Activated T-cell treated with anti-CD3 and anti-CD28 coated beads, Interleukin-2, amount 50 U/mL, for 4 hours (primary cell): ENCODE data around the gene ITGB4. TPM values are rescaled to one million over a fixed set of nuclear protein-coding genes. Genes with fewer than 3 reads are reported as not detected.
A peak's percentile ranks its signal among the peaks of the same experiment; 100 is the strongest.

Experiments
- ATAC-seq, 2 donors: fragments of 200-7000 bp; cut with Tn5 transposase; one replicate each; pipeline ENCODE4 v1.10.0; 2021
- DNase-seq: peaks from one replicate; pipeline ENCODE4 v3.0.0-alpha.2; 2020
- H3K27me3 Mint-ChIP-seq: one replicate; pipeline ENCODE4 v1.8.0; 2021; ENCODE audit warnings: low read depth, mixed read lengths
- H3K36me3 Mint-ChIP-seq: one replicate; pipeline ENCODE4 v1.8.0; 2022; ENCODE audit warnings: mixed read lengths; ENCODE audit not compliant: insufficient read depth
- H3K4me1 Mint-ChIP-seq: one replicate; pipeline ENCODE4 v1.8.0; 2021; ENCODE audit warnings: low read depth, mixed read lengths
- H3K4me3 Mint-ChIP-seq: one replicate; pipeline ENCODE4 v1.8.0; 2021; ENCODE audit warnings: mild to moderate bottlenecking, moderate library complexity, mixed read lengths
- H3K9me3 Mint-ChIP-seq: one replicate; pipeline ENCODE4 v1.8.0; 2021; ENCODE audit warnings: mixed read lengths
- total RNA-seq, 3 donors: library from RNA; stranded (reverse); gene quantifications; one replicate each; pipeline ENCODE4 v1.2.1, GENCODE V29; 2021

The ITGB4 gene
- total RNA-seq = 1 to 10 TPM in 2 of 3 donors, under 1 TPM in 1; 0.63 to 2.3 (median 1.6) TPM

DNA sequence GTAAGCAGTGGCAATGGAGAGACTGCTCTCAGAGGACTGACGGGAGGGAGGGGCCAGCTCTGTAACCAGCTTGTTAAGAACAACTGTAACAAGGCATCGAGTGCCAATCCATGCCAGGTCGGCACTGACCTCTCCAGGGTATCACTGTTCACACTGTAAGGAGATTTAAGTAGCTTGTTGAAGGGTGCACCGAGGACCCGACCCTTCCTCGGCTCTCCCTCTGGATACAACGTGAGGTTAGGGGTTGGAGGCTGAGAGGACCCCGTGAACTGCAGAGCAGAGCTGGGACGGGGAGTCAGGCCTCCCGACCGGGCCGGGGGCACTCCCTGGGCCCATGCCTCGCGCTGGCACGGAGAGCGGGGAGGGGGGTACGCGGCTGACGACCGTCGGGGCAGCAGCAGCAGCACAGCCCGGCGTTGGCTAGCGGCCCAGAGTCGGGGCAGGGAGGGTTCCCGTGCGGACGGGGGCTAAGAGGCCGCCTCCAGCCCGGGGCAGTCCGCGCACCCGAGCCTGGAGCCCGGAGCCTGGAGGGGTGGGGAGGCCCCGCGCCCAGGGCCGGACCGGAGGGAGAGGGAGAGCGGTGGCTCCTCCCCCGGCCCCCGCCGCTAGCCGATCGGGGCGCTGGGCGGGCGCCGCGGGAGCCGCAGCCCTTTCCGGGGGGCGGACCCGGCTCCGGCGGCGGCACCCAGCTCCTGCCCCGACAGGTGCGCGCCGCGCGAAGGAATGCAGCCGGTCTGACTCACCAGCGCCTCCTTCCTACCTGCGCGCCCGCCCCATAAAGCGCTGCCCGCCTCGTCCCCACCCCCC, at the start of gene ITGB4:
Gene ITGB4, plus strand, starts transcription at position 804 of the 807 bp plus-strand sequence. CDS start 3,245 bp downstream, outside the sequence.
- no peaks in the 10 kb centered on the region for H3K36me3 Mint-ChIP-seq
- no peaks in the 10 kb centered on the region for H3K9me3 Mint-ChIP-seq
- DNase-seq (peak; percentile 56), ATAC-seq (peak; percentile 91 to 93)
- H3K4me3 Mint-ChIP-seq = peak within 1 kb of the TSS; percentile 75
- peaks cover 5% of the 10 kb centered on the region for H3K27me3 Mint-ChIP-seq
- H3K4me1 Mint-ChIP-seq = peaks cover 6% of the 10 kb centered on the region

DNA sequence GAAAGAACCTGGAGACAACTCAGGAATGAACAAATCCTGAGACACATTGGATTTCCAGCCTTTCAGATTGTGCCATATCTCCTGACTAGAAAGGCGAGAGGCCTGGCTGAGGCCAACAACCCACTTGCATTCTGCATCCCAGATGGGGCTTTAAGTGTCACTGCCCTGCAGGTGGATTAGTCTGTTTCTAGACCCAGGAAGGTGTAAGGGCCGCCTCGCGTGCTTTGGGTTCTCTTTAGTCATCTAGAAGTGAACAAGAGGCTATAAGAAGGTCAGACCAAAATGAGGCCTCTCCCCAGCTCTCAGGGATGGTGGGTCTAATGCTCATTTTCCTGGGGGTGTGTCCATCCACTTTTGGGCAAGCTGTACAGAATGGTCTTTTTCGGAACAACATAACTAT, 49.2 kb upstream of the ITGB4 start:
- peaks cover 29% of the 10 kb centered on the region for H3K36me3 Mint-ChIP-seq
- H3K27me3 Mint-ChIP-seq = no peaks in the 10 kb centered on the region
- no peaks in the 10 kb centered on the region for H3K9me3 Mint-ChIP-seq
- peaks cover 25% of the 10 kb centered on the region for H3K4me1 Mint-ChIP-seq
- ATAC-seq = no peak
- H3K4me3 Mint-ChIP-seq = no peak overlapping the region
- no peak for DNase-seq

DNA sequence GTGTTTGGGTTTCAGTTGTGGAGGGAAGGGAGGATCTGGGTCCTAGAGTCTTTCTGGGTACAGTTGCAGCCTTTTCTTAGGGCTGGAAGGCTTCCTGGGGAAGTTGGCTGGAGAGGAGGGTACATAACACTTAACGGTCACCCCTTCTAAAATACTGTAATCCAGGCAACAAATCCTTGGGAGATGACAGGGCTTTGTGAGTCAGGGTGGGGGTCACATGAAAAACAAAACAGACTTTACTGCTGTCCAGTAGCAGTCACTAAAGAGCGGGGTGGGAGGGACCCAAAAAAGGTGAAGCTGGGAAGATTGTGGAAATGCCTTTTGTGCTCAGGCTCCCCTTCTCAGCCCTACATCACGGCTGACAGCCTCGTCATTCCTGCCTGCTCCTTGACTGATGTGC, 47.8 kb upstream of the ITGB4 start:
- ATAC-seq (no peak), DNase-seq (no peak)
- H3K36me3 Mint-ChIP-seq = peaks cover 29% of the 10 kb centered on the region
- no peaks in the 10 kb centered on the region for H3K27me3 Mint-ChIP-seq
- peaks cover 18% of the 10 kb centered on the region for H3K4me1 Mint-ChIP-seq
- no peak overlapping the region for H3K4me3 Mint-ChIP-seq
- no peaks in the 10 kb centered on the region for H3K9me3 Mint-ChIP-seq

GRCh38 chr17:75676461-75676860, 44.8 kb upstream of the ITGB4 start:
- ATAC-seq = no peak
- peaks cover 6% of the 10 kb centered on the region for H3K4me1 Mint-ChIP-seq
- no peaks in the 10 kb centered on the region for H3K9me3 Mint-ChIP-seq
- H3K27me3 Mint-ChIP-seq = no peaks in the 10 kb centered on the region
- H3K4me3 Mint-ChIP-seq = no peak overlapping the region
- peaks cover 23% of the 10 kb centered on the region for H3K36me3 Mint-ChIP-seq
- DNase-seq = no peak

DNA sequence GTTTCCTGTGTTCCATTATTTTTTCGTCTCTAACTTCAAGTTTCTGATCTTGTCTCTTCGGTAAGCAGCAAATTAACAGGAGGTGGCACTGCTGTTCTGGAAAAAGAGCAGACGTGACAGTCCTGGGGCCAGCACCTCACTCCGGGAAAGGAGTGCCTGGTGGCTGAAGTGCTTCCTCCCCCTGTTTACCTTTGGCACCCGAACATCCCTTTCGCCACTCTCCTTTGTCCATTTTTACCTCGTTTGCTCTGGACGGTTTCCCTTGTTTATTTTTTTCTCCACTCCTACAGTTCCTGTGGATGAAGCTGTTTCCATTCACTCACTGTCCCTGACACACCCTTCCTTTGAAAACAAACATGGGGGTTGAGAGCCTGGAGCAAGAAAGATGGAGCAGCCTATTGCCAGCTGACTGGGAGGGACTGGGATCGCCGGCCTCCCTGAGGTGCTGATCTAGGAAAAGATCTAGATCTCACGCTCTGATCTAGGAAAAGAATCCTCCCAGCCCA, 41.5 kb upstream of the ITGB4 start:
- DNase-seq (no peak), ATAC-seq (no peak)
- peaks cover 19% of the 10 kb centered on the region for H3K36me3 Mint-ChIP-seq
- H3K4me1 Mint-ChIP-seq = peaks cover 12% of the 10 kb centered on the region
- no peaks in the 10 kb centered on the region for H3K9me3 Mint-ChIP-seq
- H3K27me3 Mint-ChIP-seq = no peaks in the 10 kb centered on the region
- no peak overlapping the region for H3K4me3 Mint-ChIP-seq

DNA sequence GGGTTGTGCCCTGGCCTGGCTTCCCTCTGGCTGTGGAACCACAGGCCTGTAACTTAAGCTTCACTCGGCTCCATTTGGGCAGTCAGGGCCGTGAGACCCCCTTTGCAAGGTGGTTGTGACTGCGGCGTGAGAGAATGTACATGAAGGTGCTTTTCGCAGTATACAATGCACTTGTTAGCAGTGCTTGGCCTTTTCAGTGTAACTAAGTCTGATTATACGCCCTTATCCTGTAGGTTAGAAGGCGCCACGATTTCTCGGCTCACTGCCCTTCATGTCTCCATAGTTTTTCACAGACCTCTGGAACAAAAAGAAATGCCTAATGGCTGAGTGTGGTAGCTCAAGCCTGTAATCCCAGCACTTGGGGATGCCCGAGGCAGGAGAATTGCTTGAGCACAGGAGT, 40.8 kb upstream of the ITGB4 start:
- H3K4me3 Mint-ChIP-seq = no peak overlapping the region
- peaks cover 21% of the 10 kb centered on the region for H3K36me3 Mint-ChIP-seq
- no peaks in the 10 kb centered on the region for H3K9me3 Mint-ChIP-seq
- no peaks in the 10 kb centered on the region for H3K27me3 Mint-ChIP-seq
- peaks cover 15% of the 10 kb centered on the region for H3K4me1 Mint-ChIP-seq
- ATAC-seq (no peak), DNase-seq (no peak)

DNA sequence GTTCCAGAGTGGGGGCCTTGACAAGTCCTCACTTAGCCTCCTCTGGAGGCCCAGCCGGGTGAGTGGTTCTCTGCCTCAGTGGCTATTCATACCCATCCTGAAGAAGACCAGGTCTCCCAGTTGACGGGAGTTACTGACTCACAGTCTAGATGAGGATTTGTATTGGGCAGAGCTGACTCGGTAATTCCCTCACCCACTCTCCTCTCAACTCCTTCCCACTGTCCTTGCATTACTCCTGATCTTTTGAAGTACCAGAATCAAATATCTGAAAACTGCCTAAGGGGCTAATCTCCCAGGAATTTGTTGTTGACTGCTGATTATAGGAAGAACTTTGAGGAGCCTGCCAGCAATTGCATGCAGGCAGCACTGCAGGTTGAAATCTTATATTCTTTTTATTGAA, 40.0 kb upstream of the ITGB4 start:
- H3K4me1 Mint-ChIP-seq = peaks cover 19% of the 10 kb centered on the region
- H3K4me3 Mint-ChIP-seq = no peak overlapping the region
- no peak for DNase-seq
- no peaks in the 10 kb centered on the region for H3K9me3 Mint-ChIP-seq
- ATAC-seq = no peak
- H3K36me3 Mint-ChIP-seq = peaks cover 22% of the 10 kb centered on the region
- no peaks in the 10 kb centered on the region for H3K27me3 Mint-ChIP-seq

DNA sequence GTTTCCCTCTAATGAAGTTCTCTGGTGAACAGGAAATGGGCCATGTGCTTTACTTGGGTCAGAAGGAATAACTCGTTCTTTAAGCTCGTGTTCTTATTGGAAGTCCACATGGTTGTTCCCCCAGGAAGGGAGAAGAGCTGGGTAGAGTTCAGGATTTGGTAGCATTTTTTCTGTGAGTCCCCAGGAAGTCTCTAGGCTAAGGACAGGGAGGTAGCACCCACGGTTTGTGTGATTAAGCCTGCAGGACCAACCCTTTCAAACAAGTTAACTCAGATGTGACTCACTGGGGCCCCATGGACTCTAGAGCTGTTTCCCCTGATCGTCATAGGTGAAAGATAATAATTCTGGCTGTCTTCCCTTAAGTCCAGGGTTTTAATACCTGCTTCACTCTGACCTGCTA, 37.7 kb upstream of the ITGB4 start:
- no peak for ATAC-seq
- Mint-ChIP-seq H3K9me3 (no peaks in the 10 kb centered on the region), H3K4me1 (peaks cover 30% of the 10 kb centered on the region), H3K4me3 (no peak overlapping the region), H3K27me3 (no peaks in the 10 kb centered on the region), H3K36me3 (peaks cover 22% of the 10 kb centered on the region)
- no peak for DNase-seq

DNA sequence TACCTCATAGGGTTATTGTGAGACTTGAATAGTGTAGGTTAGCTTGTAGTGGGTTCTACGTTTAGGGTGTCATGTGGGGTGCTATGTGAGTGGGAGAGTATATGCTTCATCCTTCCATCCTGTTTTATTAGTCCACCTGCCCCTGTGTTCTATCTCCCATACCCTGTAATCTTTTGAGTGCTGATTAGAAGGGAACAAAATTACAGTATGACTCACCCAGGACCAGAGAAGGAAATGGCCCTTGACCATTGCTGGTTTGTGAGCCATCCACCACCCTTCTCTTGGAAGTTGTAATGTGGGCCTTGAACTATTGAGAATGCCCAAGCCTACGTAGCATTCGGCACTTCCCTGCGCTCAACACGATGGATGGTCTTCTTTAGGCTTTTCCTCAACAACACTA, 37.0 kb upstream of the ITGB4 start:
- Mint-ChIP-seq H3K4me1 (peaks cover 36% of the 10 kb centered on the region), H3K4me3 (no peak overlapping the region), H3K27me3 (no peaks in the 10 kb centered on the region), H3K9me3 (no peaks in the 10 kb centered on the region), H3K36me3 (peaks cover 20% of the 10 kb centered on the region)
- DNase-seq = no peak
- no peak for ATAC-seq

DNA sequence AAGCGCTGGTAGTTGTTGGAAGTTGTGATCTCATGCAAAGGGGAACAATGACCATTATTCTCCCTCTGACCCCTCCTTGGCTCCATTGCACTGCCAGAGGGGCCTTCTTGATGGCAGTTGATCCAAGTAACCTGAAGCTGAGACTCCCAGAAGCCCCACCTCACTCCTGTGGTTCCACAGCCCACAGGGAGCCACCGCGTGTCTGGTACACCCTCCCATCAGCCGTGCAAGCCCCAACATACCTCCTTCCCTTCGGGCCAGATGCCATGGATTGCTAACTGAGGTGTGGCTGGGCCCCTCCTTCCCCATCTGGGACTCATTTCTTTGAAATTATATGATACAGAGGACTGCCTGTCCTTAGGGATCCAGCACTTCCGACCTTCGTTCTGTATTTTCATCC, 36.3 kb upstream of the ITGB4 start:
- ATAC-seq (no peak), DNase-seq (no peak)
- no peaks in the 10 kb centered on the region for H3K27me3 Mint-ChIP-seq
- H3K4me1 Mint-ChIP-seq = peaks cover 43% of the 10 kb centered on the region
- no peak overlapping the region for H3K4me3 Mint-ChIP-seq
- H3K36me3 Mint-ChIP-seq = peaks cover 18% of the 10 kb centered on the region
- no peaks in the 10 kb centered on the region for H3K9me3 Mint-ChIP-seq

- peaks cover 16% of the 10 kb centered on the region for H3K36me3 Mint-ChIP-seq
Observed at GRCh38 chr17:75685499-75685898, 35.8 kb upstream of the ITGB4 start.

GRCh38 chr17:75688209-75688825, 32.9 kb upstream of the ITGB4 start:
- Mint-ChIP-seq H3K4me1 (peaks cover 59% of the 10 kb centered on the region), H3K36me3 (peaks cover 24% of the 10 kb centered on the region), H3K4me3 (no peak overlapping the region), H3K9me3 (no peaks in the 10 kb centered on the region), H3K27me3 (no peaks in the 10 kb centered on the region)
- ATAC-seq (peak; percentile 24 to 29), DNase-seq (no peak)

More at GRCh38 chr17:75685499-75685898, 35.8 kb upstream of the ITGB4 start:
- Mint-ChIP-seq H3K9me3 (no peaks in the 10 kb centered on the region), H3K4me3 (no peak overlapping the region), H3K27me3 (no peaks in the 10 kb centered on the region), H3K4me1 (peaks cover 45% of the 10 kb centered on the region)
- ATAC-seq (no peak), DNase-seq (no peak)

GRCh38 chr17:75689441-75689873, 31.8 kb upstream of the ITGB4 start:
- H3K9me3 Mint-ChIP-seq = no peaks in the 10 kb centered on the region
- peaks cover 26% of the 10 kb centered on the region for H3K36me3 Mint-ChIP-seq
- ATAC-seq (peak; percentile 77 to 78), DNase-seq (peak; percentile 13)
- no peak overlapping the region for H3K4me3 Mint-ChIP-seq
- no peaks in the 10 kb centered on the region for H3K27me3 Mint-ChIP-seq
- H3K4me1 Mint-ChIP-seq = peaks cover 53% of the 10 kb centered on the region

DNA sequence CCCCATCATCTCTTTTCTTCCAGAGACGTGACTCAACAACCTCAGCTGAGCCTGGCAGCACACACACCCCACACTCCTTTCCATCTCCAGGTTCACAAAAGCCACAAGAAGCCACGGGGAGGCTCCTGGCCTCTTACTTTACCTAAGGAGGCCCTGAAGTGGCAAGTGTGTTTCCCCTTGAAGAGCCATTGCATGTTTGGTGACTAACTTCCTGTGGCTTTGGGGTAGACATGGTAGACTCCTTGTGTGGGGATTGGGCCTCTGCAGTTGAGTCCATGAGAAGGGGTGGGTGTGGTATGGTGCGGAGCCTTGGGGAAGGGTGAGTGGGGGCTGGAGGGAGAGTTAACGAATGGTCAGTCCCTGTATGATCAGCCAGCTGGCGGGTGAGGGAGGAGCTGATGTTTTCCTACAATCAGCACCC, 29.9 kb upstream of the ITGB4 start:
- ATAC-seq (peak in 1 of 2 donors; percentile 53), DNase-seq (no peak)
- H3K27me3 Mint-ChIP-seq = no peaks in the 10 kb centered on the region
- H3K36me3 Mint-ChIP-seq = peaks cover 29% of the 10 kb centered on the region
- peaks cover 43% of the 10 kb centered on the region for H3K4me1 Mint-ChIP-seq
- no peak overlapping the region for H3K4me3 Mint-ChIP-seq
- no peaks in the 10 kb centered on the region for H3K9me3 Mint-ChIP-seq
